Ishikawa (cell line): Measurements from ENCODE around the gene BCCIP.

Experiments used
- CEBPB ChIP-seq: IDR thresholded peaks from 2 replicates; pipeline ENCODE4 v1.6.1; 2012
- RAD21 ChIP-seq: IDR thresholded peaks from 2 replicates; pipeline ENCODE4 v1.6.1; 2012; ENCODE audit warnings: low read depth
- TF ChIP-seq, protein P1 (sequence below): IDR thresholded peaks from 2 replicates; pipeline ENCODE4 v1.6.1; 2012; ENCODE audit warnings: low read depth, mild to moderate bottlenecking

DNA sequence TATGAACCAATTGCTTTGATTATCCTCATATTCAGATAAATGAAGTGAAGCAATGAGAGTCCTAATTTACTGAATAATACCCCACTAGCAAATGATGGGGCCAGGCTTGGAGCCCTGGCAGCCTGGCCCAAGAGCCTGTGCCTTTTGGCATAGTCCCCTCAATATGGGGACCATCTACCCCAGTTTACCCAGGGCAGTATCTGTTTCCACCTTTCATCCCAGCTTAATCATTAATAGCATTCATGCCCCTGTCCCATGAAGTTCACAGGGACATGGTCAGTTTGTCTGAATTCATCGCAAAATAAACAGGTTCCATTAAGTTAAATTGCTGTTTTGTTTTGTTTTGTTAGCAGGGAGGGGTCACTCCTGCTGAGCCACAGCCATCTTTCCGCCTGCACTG lies 25.5 kb downstream of the BCCIP start:
- TF ChIP-seq RAD21 (no peak), CEBPB (no peak)
- TF ChIP-seq, protein P1, sequence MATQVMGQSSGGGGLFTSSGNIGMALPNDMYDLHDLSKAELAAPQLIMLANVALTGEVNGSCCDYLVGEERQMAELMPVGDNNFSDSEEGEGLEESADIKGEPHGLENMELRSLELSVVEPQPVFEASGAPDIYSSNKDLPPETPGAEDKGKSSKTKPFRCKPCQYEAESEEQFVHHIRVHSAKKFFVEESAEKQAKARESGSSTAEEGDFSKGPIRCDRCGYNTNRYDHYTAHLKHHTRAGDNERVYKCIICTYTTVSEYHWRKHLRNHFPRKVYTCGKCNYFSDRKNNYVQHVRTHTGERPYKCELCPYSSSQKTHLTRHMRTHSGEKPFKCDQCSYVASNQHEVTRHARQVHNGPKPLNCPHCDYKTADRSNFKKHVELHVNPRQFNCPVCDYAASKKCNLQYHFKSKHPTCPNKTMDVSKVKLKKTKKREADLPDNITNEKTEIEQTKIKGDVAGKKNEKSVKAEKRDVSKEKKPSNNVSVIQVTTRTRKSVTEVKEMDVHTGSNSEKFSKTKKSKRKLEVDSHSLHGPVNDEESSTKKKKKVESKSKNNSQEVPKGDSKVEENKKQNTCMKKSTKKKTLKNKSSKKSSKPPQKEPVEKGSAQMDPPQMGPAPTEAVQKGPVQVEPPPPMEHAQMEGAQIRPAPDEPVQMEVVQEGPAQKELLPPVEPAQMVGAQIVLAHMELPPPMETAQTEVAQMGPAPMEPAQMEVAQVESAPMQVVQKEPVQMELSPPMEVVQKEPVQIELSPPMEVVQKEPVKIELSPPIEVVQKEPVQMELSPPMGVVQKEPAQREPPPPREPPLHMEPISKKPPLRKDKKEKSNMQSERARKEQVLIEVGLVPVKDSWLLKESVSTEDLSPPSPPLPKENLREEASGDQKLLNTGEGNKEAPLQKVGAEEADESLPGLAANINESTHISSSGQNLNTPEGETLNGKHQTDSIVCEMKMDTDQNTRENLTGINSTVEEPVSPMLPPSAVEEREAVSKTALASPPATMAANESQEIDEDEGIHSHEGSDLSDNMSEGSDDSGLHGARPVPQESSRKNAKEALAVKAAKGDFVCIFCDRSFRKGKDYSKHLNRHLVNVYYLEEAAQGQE: no peak
